Karpas-422 (cell line): ENCODE results near the gene PSMB2. TPM values are rescaled to one million over a fixed set of nuclear protein-coding genes. Genes with fewer than 3 reads are reported as not detected.
"Not testable (repeated sequence)": the region's sequence is repeated elsewhere in the genome, so short reads cannot be mapped to it uniquely, and the experiment has no call there.

Experiments used
- DNase-seq: peaks from one replicate; pipeline ENCODE4 v3.0.0-alpha.2; 2015
- H2AFZ ChIP-seq: fragments of 200-600 bp; sonication (generic); 2 replicates; pipeline ENCODE4 v1.6.1; 2014; ENCODE audit warnings: antibody characterized with exemption, low read length, mixed read lengths
- H3K27ac ChIP-seq: fragments of 200-600 bp; sonication (generic); 2 replicates; pipeline ENCODE4 v1.5.1; 2014; ENCODE audit warnings: mild to moderate bottlenecking, low read length, moderate library complexity
- H3K27me3 ChIP-seq: fragments of 200-600 bp; sonication (generic); 2 replicates; pipeline ENCODE4 v1.6.1; 2014; ENCODE audit warnings: low read length, mixed read lengths
- H3K36me3 ChIP-seq: fragments of 200-600 bp; sonication (generic); 2 replicates; pipeline ENCODE4 v1.6.1; 2014; ENCODE audit warnings: low read length, mixed read lengths; ENCODE audit not compliant: insufficient read depth
- H3K4me1 ChIP-seq: fragments of 200-600 bp; sonication (generic); 2 replicates; pipeline ENCODE4 v1.6.1; 2014; ENCODE audit warnings: mild to moderate bottlenecking, low read length, mixed read lengths
- H3K4me2 ChIP-seq: fragments of 200-600 bp; sonication (generic); 2 replicates; pipeline ENCODE4 v1.6.1; 2014; ENCODE audit warnings: low read length, low read depth, mild to moderate bottlenecking; ENCODE audit not compliant: poor library complexity, severe bottlenecking
- H3K4me3 ChIP-seq: fragments of 200-600 bp; sonication (generic); 2 replicates; pipeline ENCODE4 v1.5.1; 2014; ENCODE audit warnings: mild to moderate bottlenecking, antibody characterized with exemption, low read length, mixed read lengths
- H3K79me2 ChIP-seq: fragments of 200-600 bp; sonication (generic); 2 replicates; pipeline ENCODE4 v1.6.1; 2014; ENCODE audit warnings: mild to moderate bottlenecking, low read length, mixed read lengths
- H3K9ac ChIP-seq: fragments of 200-600 bp; sonication (generic); 2 replicates; pipeline ENCODE4 v1.6.0; 2014; ENCODE audit warnings: low read length
- H3K9me2 ChIP-seq: fragments of 200-600 bp; sonication (generic), shearing (Covaris generic); replicated peaks from 2 replicates; pipeline ENCODE4 v1.6.0; 2014; ENCODE audit warnings: mild to moderate bottlenecking, low read length, moderate library complexity; ENCODE audit not compliant: insufficient read depth
- H3K9me3 ChIP-seq: fragments of 300-700, 200-600 bp; sonication (generic); 2 replicates; pipeline ENCODE4 v1.6.1; 2014; ENCODE audit warnings: low read length, mixed read lengths
- H4K20me1 ChIP-seq: fragments of 200-600 bp; sonication (generic); 2 replicates; pipeline ENCODE4 v1.6.1; 2014; ENCODE audit warnings: mild to moderate bottlenecking, antibody characterized with exemption, low read length, low read depth; ENCODE audit not compliant: insufficient read depth
- total RNA-seq: library from RNA; depleted of rRNA; stranded (reverse); fragments of >200 nt; shearing (Covaris generic); gene quantifications from 2 replicates; pipeline ENCODE4 v1.2.3, GENCODE V29; 2014; ENCODE audit warnings: low replicate concordance

The PSMB2 gene
- total RNA-seq, 1 experiment from 2014 or later, result 59.7 TPM

DNA sequence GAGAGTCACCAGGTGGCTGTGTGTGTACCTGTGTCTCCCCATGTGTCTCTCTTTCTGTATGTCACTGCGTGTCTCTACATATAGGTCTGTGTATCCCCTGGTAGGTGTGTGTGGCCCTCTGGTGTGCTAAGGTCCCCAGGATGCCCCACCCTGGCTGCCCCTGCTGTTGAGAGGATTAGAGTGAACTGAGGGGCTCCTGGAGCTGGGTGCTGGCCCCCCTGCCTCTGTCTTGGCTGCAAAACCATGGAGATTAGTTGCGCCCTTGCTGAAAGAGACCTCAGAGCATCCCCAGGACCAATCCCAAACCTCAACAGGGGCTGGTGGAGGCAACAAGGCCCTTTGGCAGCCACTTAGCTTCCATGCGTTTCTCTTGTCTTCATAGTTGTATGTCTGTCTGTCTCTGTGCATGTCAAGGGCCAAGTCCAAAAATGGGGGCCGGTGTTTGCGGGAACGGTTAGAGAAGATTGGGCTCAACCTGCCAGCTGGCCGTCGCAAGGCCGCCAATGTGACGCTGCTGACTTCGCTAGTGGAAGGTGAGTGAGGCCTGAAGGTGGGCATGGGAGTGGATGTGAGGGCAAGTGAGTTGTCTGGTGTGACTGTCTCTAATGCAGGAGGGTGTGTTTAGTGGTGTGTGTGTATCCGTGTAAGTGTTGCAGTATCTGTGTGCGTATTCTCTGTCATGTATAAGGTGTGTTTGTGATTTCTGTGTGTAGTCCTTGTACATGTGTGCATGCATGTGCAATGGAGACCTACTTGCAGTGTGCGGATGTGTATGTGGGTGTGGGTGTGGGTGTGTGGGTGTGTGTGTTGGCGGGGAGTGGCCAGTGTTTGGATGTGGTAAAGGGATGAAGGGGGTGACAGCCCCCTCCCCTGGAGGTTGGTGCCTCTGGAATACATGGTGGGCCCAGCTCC lies 51.6 kb downstream of the PSMB2 start:
- Histone ChIP-seq H3K4me2 (no peak overlapping the region), H3K4me3 (no peak overlapping the region), H3K27ac (no peak overlapping the region), H2AFZ (no peak overlapping the region), H4K20me1 (no peaks in the 10 kb centered on the region), H3K36me3 (no peaks in the 10 kb centered on the region), H3K9me3 (no peaks in the 10 kb centered on the region), H3K9ac (no peak overlapping the region), H3K79me2 (no peaks in the 10 kb centered on the region), H3K9me2 (no peaks in the 10 kb centered on the region), H3K4me1 (no peaks in the 10 kb centered on the region), H3K27me3 (no peaks in the 10 kb centered on the region)
- DNase-seq, result no peak

GRCh38 chr1:35588197-35588910 lies 53.0 kb downstream of the PSMB2 start:
- DNase-seq, result no peak
- H3K4me2 ChIP-seq, result no peak overlapping the region
- no peaks in the 10 kb centered on the region for H3K27me3 ChIP-seq
- no peaks in the 10 kb centered on the region for H3K36me3 ChIP-seq
- H3K9me3 ChIP-seq, result no peaks in the 10 kb centered on the region
- H3K4me3 ChIP-seq, result no peak overlapping the region
- H3K4me1 ChIP-seq, result no peaks in the 10 kb centered on the region
- H4K20me1 ChIP-seq, result no peaks in the 10 kb centered on the region
- H3K9ac ChIP-seq, result no peak overlapping the region
- H2AFZ ChIP-seq, result no peak overlapping the region
- H3K9me2 ChIP-seq, result no peaks in the 10 kb centered on the region
- H3K27ac ChIP-seq, result no peak overlapping the region
- H3K79me2 ChIP-seq, result no peaks in the 10 kb centered on the region

DNA sequence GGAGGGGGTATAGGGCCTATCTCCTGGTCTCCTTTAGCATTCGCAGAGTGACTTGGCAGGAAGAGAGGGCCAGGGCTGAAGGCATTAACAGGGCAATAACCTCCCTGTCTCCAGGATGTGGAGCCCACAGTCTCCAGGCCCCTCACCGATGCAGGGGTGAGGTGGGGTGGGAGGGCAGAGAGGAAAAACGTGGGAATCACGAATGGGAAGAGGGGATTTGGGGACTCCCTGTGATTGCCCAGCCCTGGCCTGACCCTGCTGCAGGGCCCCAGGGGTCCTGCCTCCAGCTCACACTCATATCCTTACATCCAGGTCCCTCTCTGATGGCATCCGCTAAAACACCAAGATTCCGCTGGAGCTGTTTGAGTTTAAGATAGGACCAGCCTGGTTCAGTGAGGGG lies 53.6 kb downstream of the PSMB2 start:
- Histone ChIP-seq H3K4me3 (no peak overlapping the region), H3K27ac (no peak overlapping the region), H3K27me3 (no peaks in the 10 kb centered on the region), H2AFZ (no peak overlapping the region), H3K4me2 (no peak overlapping the region), H3K9me3 (no peaks in the 10 kb centered on the region), H3K9ac (no peak overlapping the region), H3K36me3 (no peaks in the 10 kb centered on the region), H3K79me2 (no peaks in the 10 kb centered on the region), H3K9me2 (no peaks in the 10 kb centered on the region), H3K4me1 (no peaks in the 10 kb centered on the region), H4K20me1 (no peaks in the 10 kb centered on the region)
- no peak for DNase-seq

DNA sequence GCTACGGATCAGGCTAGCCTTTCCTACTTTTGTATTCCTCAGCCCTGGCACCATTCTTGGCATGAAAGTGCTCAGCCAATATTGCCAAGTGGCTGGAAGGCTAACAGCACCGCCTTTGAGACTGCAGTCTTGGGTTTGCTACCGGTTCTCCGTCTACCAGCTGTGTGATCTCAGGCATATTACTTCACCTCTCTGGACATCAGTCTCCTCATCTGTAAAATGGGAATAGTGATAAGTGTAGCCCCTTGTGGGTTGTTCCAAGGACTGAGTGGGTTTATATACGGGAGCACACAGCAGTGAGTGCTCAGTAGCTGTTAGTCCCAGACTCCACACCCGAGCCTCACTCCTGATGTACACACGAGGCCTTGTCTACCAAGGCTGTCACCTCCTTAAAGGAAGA lies 54.5 kb downstream of the PSMB2 start:
- H3K27me3 ChIP-seq, result no peaks in the 10 kb centered on the region
- H3K4me2 ChIP-seq, result no peak overlapping the region
- H2AFZ ChIP-seq, result no peak overlapping the region
- H3K4me3 ChIP-seq, result no peak overlapping the region
- H3K27ac ChIP-seq, result no peak overlapping the region
- H3K36me3 ChIP-seq, result no peaks in the 10 kb centered on the region
- no peaks in the 10 kb centered on the region for H3K9me3 ChIP-seq
- H3K9me2 ChIP-seq, result no peaks in the 10 kb centered on the region
- no peak overlapping the region for H3K9ac ChIP-seq
- no peaks in the 10 kb centered on the region for H3K79me2 ChIP-seq
- H3K4me1 ChIP-seq, result peaks cover 4% of the 10 kb centered on the region
- DNase-seq, result no peak
- H4K20me1 ChIP-seq, result no peaks in the 10 kb centered on the region

DNA sequence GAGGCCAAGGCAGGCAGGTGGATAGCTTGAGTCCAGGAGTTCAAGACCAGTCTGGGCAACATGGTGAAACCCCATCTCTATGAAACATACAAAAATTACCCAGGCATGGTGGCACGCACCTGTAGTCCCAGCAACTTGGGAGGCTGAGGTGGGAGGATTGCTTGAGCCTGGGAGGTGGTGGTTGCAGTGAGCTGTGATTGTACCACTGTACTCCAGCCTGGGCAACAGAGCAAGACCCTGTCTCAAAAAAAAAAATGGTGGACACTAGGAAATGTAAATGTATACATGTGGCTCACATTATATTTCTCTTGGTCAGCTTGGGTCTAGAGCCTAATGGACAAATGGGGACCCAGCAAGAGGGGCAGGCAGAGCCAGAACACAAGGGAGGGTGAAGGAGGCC lies 55.5 kb downstream of the PSMB2 start:
- not testable (repeated sequence) for H3K27ac ChIP-seq, H3K9ac ChIP-seq, H3K27me3 ChIP-seq, H3K9me3 ChIP-seq, H3K4me2 ChIP-seq, H2AFZ ChIP-seq, H3K4me3 ChIP-seq, H3K79me2 ChIP-seq, H3K36me3 ChIP-seq, DNase-seq, H3K9me2 ChIP-seq, H4K20me1 ChIP-seq
- peaks cover 14% of the 10 kb centered on the region for H3K4me1 ChIP-seq

GRCh38 chr1:35585281-35585680 lies 56.0 kb downstream of the PSMB2 start:
- Histone ChIP-seq H3K4me3 (no peak overlapping the region), H3K9me3 (no peaks in the 10 kb centered on the region), H3K36me3 (no peaks in the 10 kb centered on the region), H3K4me1 (peaks cover 19% of the 10 kb centered on the region), H3K4me2 (no peak overlapping the region), H3K27ac (no peak overlapping the region), H3K9ac (no peak overlapping the region), H3K79me2 (no peaks in the 10 kb centered on the region), H3K9me2 (no peaks in the 10 kb centered on the region), H4K20me1 (no peaks in the 10 kb centered on the region), H2AFZ (no peak overlapping the region), H3K27me3 (no peaks in the 10 kb centered on the region)
- DNase-seq, result no peak

- not testable (repeated sequence) for H3K9me3 ChIP-seq, H3K9me2 ChIP-seq, H3K79me2 ChIP-seq, H3K36me3 ChIP-seq, H3K27me3 ChIP-seq, H3K27ac ChIP-seq, H2AFZ ChIP-seq, H3K4me3 ChIP-seq, H4K20me1 ChIP-seq, DNase-seq, H3K4me2 ChIP-seq, H3K9ac ChIP-seq
- peaks cover 40% of the 10 kb centered on the region for H3K4me1 ChIP-seq
Observed at GRCh38 chr1:35581621-35582020, 59.7 kb downstream of the PSMB2 start.

- Histone ChIP-seq H3K9me3 (no peaks in the 10 kb centered on the region), H3K27ac (no peak overlapping the region), H3K4me1 (peaks cover 40% of the 10 kb centered on the region), H2AFZ (no peak overlapping the region), H4K20me1 (no peaks in the 10 kb centered on the region), H3K4me3 (no peak overlapping the region), H3K4me2 (peak overlapping the region; percentile 8), H3K9me2 (no peaks in the 10 kb centered on the region), H3K9ac (no peak overlapping the region), H3K79me2 (no peaks in the 10 kb centered on the region), H3K27me3 (no peaks in the 10 kb centered on the region), H3K36me3 (no peaks in the 10 kb centered on the region)
- peak; percentile 51 for DNase-seq
Observed at GRCh38 chr1:35580949-35581388, 60.4 kb downstream of the PSMB2 start.
